Bronchial epithelial cell (primary cell): ENCODE results near the gene RGSL1. TPM values are rescaled to one million over a fixed set of nuclear protein-coding genes. Genes with fewer than 3 reads are reported as not detected.
"Not testable (repeated sequence)": the region's sequence is repeated elsewhere in the genome, so short reads cannot be mapped to it uniquely, and the experiment has no call there.

ENCODE experiments used
- DNase-seq: peaks from one replicate; pipeline ENCODE4 v3.0.0-alpha.2; 2010; ENCODE audit warnings: low read depth
- FAIRE-seq: peaks from 2 replicates; lab custom pipeline; 2011; peaks lifted over from hg19 to GRCh38; lab: Jason Lieb, UNC
- H3K27me3 ChIP-seq: 2 replicates; pipeline ENCODE4 v1.5.1; 2011; ENCODE audit warnings: low read length; ENCODE audit not compliant: control insufficient read depth, insufficient read depth
- H3K36me3 ChIP-seq: 2 replicates; pipeline ENCODE4 v1.5.1; 2011; ENCODE audit warnings: low read length; ENCODE audit not compliant: control insufficient read depth, insufficient read depth
- H3K4me3 ChIP-seq: 2 replicates; pipeline ENCODE4 v1.5.1; 2011; ENCODE audit warnings: mild to moderate bottlenecking, low read depth, low read length, control low read depth
- total RNA-seq: library from RNA; depleted of rRNA; stranded (reverse); fragments of >200 nt; gene quantifications from 2 replicates; pipeline ENCODE4 v1.2.1, GENCODE V29; 2014
- TF ChIP-seq, protein P1 (sequence below): IDR thresholded peaks from 2 replicates; pipeline ENCODE4 v1.5.1; 2011; ENCODE audit warnings: mild to moderate bottlenecking, moderate library complexity, low read length, control low read depth, inconsistent platforms; ENCODE audit not compliant: insufficient read depth, severe bottlenecking

RGSL1 gene
- total RNA-seq, 1 donor from 2014 or later = not detected

DNA sequence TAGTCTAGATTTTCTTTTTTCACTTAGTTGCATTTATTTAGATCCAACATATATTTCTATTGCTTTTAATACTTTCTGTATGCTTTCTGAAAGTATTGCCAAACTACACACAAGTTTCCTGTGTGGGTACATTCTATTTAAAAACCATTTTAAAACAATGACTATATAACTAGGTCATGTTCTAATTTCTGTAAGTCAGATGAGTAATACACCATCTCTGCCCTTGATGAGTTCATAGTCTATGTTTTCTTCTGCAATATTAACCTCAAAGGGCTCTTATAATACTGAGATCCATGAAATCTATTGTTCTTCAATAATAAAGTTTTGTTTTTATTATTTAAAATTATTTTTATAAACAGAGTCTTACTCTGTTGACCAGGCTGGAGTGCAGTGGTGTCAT lies 70.8 kb downstream of the RGSL1 start:
- Histone ChIP-seq H3K27me3 (no peaks in the 10 kb centered on the region), H3K36me3 (no peaks in the 10 kb centered on the region), H3K4me3 (no peak overlapping the region)
- TF ChIP-seq, protein P1, sequence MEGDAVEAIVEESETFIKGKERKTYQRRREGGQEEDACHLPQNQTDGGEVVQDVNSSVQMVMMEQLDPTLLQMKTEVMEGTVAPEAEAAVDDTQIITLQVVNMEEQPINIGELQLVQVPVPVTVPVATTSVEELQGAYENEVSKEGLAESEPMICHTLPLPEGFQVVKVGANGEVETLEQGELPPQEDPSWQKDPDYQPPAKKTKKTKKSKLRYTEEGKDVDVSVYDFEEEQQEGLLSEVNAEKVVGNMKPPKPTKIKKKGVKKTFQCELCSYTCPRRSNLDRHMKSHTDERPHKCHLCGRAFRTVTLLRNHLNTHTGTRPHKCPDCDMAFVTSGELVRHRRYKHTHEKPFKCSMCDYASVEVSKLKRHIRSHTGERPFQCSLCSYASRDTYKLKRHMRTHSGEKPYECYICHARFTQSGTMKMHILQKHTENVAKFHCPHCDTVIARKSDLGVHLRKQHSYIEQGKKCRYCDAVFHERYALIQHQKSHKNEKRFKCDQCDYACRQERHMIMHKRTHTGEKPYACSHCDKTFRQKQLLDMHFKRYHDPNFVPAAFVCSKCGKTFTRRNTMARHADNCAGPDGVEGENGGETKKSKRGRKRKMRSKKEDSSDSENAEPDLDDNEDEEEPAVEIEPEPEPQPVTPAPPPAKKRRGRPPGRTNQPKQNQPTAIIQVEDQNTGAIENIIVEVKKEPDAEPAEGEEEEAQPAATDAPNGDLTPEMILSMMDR = no peak
- DNase-seq = peak; percentile 61
- FAIRE-seq = no peak

DNA sequence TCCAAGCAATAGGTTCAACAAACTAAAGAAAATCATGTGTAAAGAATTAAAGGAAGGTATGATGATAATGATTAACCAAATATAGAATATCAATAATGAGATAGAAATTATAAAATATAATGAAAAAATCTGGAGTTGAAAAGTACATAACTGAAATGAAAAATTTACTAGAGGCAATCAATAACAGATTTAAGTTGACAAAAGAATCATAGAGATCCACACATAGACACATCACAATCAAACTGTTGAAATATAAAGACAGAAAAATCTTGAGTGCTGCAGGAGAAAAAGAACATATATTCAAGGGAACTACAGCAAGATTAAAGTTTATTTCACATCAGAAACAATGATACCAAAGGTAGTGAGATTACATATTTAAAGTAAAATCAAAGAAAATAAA lies 75.4 kb downstream of the RGSL1 start:
- FAIRE-seq = no peak
- TF ChIP-seq, protein P1 = no peak
- Histone ChIP-seq H3K36me3 (no peaks in the 10 kb centered on the region), H3K27me3 (no peaks in the 10 kb centered on the region), H3K4me3 (no peak overlapping the region)
- no peak for DNase-seq

DNA sequence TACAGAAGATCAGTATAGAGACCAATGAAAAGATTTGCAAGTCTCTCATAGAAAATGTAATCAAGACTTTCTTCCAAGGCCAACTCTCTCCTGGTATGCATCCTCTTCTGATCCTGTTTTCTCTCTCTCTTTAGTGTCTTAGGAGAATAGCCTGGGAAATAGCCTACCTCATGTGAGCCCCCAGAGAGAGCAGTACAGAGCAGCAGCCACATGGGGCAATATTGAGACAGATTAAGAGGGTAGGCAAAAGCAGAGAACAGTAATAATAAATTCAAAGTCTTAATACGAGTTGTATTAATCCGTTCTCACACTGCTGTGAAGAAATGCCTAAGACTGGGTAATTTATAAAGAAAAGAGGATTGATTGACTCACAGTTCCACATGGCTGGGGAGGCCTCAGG lies 77.7 kb downstream of the RGSL1 start:
- peak; percentile 3 for DNase-seq
- Histone ChIP-seq H3K27me3 (no peaks in the 10 kb centered on the region), H3K4me3 (no peak overlapping the region), H3K36me3 (no peaks in the 10 kb centered on the region)
- TF ChIP-seq, protein P1 = no peak
- FAIRE-seq = no peak

DNA sequence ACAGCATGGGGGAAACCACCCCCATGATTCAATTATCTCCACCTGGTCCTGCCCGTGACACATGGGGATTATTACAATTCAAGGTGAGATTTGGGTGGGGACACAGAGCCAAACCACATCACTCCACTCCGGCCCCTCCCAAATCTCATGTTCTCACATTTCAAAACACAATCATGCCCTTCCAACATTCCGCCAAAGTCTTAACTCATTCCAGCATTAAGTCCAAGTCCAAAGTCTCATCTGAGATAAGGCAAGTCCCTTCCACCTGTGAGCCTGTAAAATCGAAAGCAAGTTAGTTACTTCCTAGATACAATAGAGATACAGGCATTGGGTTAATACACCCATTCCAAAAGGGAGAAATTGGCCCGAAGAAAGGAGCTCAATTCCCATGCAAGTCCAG lies 78.3 kb downstream of the RGSL1 start:
- H3K36me3 ChIP-seq, FAIRE-seq, DNase-seq, H3K4me3 ChIP-seq, H3K27me3 ChIP-seq: not testable (repeated sequence)

DNA sequence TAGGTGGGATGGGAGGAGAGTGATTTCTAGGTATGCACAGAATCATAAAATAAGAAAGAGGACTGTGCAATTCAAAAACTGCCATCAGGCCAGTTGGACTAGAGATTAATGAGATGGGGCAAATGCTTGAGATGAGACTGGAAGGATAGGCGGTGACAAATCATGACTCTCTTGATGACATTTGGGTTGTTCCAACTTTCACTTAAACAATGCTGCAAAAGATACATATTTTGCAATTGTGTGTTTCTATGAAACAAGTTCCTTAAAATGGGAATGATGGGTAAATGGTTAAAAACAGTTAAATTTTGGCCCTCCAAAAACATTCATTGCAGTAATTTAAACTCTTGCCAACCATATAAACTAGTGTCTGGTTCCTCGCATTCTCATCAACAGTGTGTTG lies 84.0 kb downstream of the RGSL1 start:
- Histone ChIP-seq H3K27me3 (no peaks in the 10 kb centered on the region), H3K36me3 (no peaks in the 10 kb centered on the region), H3K4me3 (no peak overlapping the region)
- no peak for DNase-seq
- no peak for FAIRE-seq
- TF ChIP-seq, protein P1 = no peak

DNA sequence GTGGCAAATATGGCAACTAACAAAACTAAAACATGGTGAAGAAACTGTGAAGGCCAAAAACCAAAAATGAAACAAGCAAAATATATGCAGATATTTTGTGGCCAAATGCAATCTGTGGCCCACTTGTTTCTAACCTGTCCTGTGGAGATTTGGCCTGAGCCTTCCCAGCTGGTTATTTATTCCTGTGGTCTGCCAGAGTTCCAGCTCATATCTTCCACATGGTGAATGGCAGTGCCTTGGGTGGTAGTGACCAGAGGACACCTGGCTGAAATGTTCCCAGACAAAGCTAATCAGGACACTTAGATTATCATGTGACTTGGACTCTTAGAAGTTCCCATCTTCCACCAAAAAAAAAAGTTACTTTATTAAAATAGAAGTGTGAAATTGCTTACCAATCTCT lies 99.4 kb downstream of the RGSL1 start:
- DNase-seq (no peak), FAIRE-seq (no peak)
- TF ChIP-seq, protein P1 = no peak
- Histone ChIP-seq H3K4me3 (no peak overlapping the region), H3K36me3 (no peaks in the 10 kb centered on the region), H3K27me3 (peaks cover 3% of the 10 kb centered on the region)
